DND-41 (cell line): Measurements from ENCODE around the gene SLFNL1.

Experiments used
- ATAC-seq: fragments of 200-7000 bp; cut with Tn5 transposase; 3 replicates; pipeline ENCODE4 v1.9.1; 2021; ENCODE audit warnings: low read depth; ENCODE audit not compliant: insufficient read depth
- DNase-seq: peaks from one replicate; pipeline ENCODE4 v3.0.0-alpha.2; 2020
- H2AFZ ChIP-seq: 2 replicates; pipeline ENCODE4 v1.6.0; 2012; ENCODE audit warnings: low read depth, low read length
- H3K27ac ChIP-seq: 2 replicates; pipeline ENCODE4 v1.5.1; 2012; ENCODE audit warnings: low read length, inconsistent platforms
- H3K27me3 ChIP-seq: fragments of 200-600 bp; sonication (generic); 2 replicates; pipeline ENCODE4 v1.6.0; 2012; ENCODE audit warnings: low read length, mild to moderate bottlenecking, inconsistent platforms; ENCODE audit not compliant: insufficient read depth, poor library complexity
- H3K36me3 ChIP-seq: 2 replicates; pipeline ENCODE4 v1.5.1; 2012; ENCODE audit warnings: low read length, inconsistent platforms; ENCODE audit not compliant: insufficient read depth
- H3K4me1 ChIP-seq: 2 replicates; pipeline ENCODE4 v1.5.1; 2012; ENCODE audit warnings: mild to moderate bottlenecking, low read length; ENCODE audit not compliant: insufficient read depth
- H3K4me2 ChIP-seq: 2 replicates; pipeline ENCODE4 v1.6.0; 2012; ENCODE audit warnings: mild to moderate bottlenecking, moderate library complexity, low read length, inconsistent platforms; ENCODE audit not compliant: insufficient read depth
- H3K4me3 ChIP-seq, 2 experiments: fragments of 200-600 bp in 1 of 2; shearing (Covaris generic) in 1 of 2; 2 replicates each; pipeline ENCODE4 v1.5.1; 2012 to 2016; ENCODE audit warnings: inconsistent platforms in 2 of 2, low read length in 2 of 2, mild to moderate bottlenecking in 2 of 2, low read depth in 1 of 2, moderate library complexity in 1 of 2
- H3K79me2 ChIP-seq: 2 replicates; pipeline ENCODE4 v1.6.0; 2012; ENCODE audit warnings: low read length, inconsistent platforms; ENCODE audit not compliant: insufficient read depth
- H3K9ac ChIP-seq: 2 replicates; pipeline ENCODE4 v1.6.0; 2012; ENCODE audit warnings: low read depth, mild to moderate bottlenecking, inconsistent platforms, low read length, moderate library complexity
- H3K9me3 ChIP-seq: 2 replicates; pipeline ENCODE4 v1.5.1; 2012; ENCODE audit warnings: low read length, moderate library complexity, mild to moderate bottlenecking, inconsistent platforms; ENCODE audit not compliant: insufficient read depth, severe bottlenecking
- H4K20me1 ChIP-seq: 2 replicates; pipeline ENCODE4 v1.6.0; 2012; ENCODE audit warnings: low read length; ENCODE audit not compliant: insufficient read depth
- EZH2 ChIP-seq: IDR thresholded peaks from 3 replicates; pipeline ENCODE4 v1.6.1; 2012; ENCODE audit warnings: borderline replicate concordance, low read depth, mild to moderate bottlenecking, moderate library complexity, low read length, inconsistent platforms; ENCODE audit not compliant: severe bottlenecking
- TF ChIP-seq, protein P1 (sequence below): IDR thresholded peaks from 2 replicates; pipeline ENCODE4 v1.5.1; 2012; ENCODE audit warnings: borderline replicate concordance, low read length, moderate library complexity, mild to moderate bottlenecking; ENCODE audit not compliant: poor library complexity, severe bottlenecking; ENCODE audit errors: extremely low read depth

The SLFNL1 gene

DNA sequence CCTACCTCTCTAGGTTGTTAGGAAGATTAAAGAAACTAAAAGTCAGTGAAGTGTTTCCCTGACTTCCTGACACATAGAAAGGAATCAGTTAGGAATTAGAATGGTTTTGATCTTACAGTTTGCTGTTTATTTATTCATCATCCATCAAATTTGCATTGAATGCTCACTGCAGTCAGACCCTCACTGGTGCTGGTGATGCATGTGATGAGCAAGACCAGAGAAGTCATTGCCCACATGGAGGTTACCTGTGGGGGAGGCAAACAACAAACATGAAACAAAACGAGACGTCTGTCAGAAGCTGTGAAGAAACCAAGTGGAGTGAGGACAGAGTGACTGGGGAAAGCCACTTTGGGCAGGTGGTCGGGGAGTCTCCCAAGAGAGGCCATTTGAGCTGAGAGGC, 35.6 kb downstream of the SLFNL1 start:
- H3K27ac ChIP-seq = no peak overlapping the region
- peaks cover 86% of the 10 kb centered on the region for H3K79me2 ChIP-seq
- H3K9me3 ChIP-seq = no peaks in the 10 kb centered on the region
- H2AFZ ChIP-seq = no peak overlapping the region
- no peaks in the 10 kb centered on the region for H3K27me3 ChIP-seq
- H3K9ac ChIP-seq = no peak overlapping the region
- DNase-seq = no peak
- peaks cover 97% of the 10 kb centered on the region for H3K36me3 ChIP-seq
- H3K4me2 ChIP-seq = no peak overlapping the region
- H3K4me1 ChIP-seq = peaks cover 20% of the 10 kb centered on the region
- H4K20me1 ChIP-seq = peaks cover 69% of the 10 kb centered on the region; the same call in 1 of the 2 replicates
- ATAC-seq = no peak
- H3K4me3 ChIP-seq = no peak overlapping the region
- no peak for TF ChIP-seq EZH2
- TF ChIP-seq, protein P1, sequence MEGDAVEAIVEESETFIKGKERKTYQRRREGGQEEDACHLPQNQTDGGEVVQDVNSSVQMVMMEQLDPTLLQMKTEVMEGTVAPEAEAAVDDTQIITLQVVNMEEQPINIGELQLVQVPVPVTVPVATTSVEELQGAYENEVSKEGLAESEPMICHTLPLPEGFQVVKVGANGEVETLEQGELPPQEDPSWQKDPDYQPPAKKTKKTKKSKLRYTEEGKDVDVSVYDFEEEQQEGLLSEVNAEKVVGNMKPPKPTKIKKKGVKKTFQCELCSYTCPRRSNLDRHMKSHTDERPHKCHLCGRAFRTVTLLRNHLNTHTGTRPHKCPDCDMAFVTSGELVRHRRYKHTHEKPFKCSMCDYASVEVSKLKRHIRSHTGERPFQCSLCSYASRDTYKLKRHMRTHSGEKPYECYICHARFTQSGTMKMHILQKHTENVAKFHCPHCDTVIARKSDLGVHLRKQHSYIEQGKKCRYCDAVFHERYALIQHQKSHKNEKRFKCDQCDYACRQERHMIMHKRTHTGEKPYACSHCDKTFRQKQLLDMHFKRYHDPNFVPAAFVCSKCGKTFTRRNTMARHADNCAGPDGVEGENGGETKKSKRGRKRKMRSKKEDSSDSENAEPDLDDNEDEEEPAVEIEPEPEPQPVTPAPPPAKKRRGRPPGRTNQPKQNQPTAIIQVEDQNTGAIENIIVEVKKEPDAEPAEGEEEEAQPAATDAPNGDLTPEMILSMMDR = no peak

DNA sequence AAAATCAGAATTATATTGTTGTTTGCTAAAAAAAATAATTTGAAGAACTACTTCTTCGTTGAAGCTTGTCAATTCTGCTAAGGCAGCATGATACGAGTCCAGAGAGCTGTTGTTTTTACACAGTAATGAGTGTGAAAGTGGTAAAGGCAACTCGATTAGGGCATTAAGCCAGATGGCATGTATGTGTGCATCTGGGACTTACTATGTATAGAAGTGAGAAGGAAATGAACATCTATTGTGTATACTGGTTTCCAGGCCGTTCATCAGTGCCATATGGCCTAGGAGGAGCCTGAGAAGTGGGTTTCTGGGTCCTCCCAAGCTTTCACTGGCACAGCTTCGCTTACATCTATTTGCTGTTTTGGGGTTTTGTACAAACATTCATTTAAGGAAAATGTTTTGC, 36.4 kb downstream of the SLFNL1 start:
- no peaks in the 10 kb centered on the region for H3K27me3 ChIP-seq
- H3K4me2 ChIP-seq = no peak overlapping the region
- TF ChIP-seq EZH2 = no peak
- peaks cover 24% of the 10 kb centered on the region for H3K4me1 ChIP-seq
- peaks cover 90% of the 10 kb centered on the region for H3K36me3 ChIP-seq
- ATAC-seq (no peak), DNase-seq (no peak)
- H4K20me1 ChIP-seq = peaks cover 73% of the 10 kb centered on the region; the same call in 1 of the 2 replicates
- H3K27ac ChIP-seq = no peak overlapping the region
- no peak overlapping the region for H3K9ac ChIP-seq
- no peaks in the 10 kb centered on the region for H3K9me3 ChIP-seq
- no peak overlapping the region for H3K4me3 ChIP-seq
- peaks cover 86% of the 10 kb centered on the region for H3K79me2 ChIP-seq
- H2AFZ ChIP-seq = no peak overlapping the region

DNA sequence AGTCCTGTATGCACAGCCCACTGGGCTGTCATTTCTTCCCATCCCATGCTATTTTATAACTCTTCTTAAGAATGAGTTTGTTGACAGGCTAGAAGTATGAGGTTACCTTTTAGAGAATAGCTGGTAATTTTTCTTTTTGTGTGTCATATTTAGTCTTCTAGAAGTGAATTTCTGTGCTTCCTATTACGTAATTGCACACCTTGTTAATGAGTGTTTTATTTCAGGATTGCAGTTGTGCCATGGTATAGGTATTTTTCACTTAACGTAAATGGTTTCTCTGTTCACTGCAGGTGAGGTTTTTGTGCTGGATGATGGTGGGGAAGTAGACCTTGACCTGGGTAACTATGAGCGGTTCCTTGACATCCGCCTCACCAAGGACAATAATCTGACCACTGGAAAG, 37.0 kb downstream of the SLFNL1 start:
- TF ChIP-seq EZH2 = no peak
- TF ChIP-seq, protein P1 = no peak
- Histone ChIP-seq H3K36me3 (peaks cover 84% of the 10 kb centered on the region), H3K4me1 (peaks cover 24% of the 10 kb centered on the region)

DNA sequence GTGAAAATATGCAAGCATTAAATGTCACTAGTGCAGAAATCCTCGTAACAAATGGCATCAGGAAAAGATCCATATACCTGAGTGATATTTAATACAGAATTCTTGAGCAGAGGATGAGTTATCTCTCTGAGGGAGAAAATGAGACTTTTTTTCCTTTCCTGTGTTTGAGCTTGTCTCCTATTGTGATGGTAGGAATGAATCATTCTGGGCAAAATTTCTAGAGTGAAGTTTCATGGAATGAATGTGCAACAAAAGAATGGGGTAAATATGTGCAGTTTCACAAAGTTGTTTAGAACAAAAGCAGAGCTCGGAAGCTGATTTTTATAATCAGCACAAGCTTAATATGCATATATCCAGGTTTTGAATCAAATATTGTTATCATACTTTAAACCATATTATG, 37.5 kb downstream of the SLFNL1 start:
- H3K4me3 ChIP-seq = no peak overlapping the region
- H3K79me2 ChIP-seq = peaks cover 82% of the 10 kb centered on the region
- no peak for ATAC-seq
- no peaks in the 10 kb centered on the region for H3K27me3 ChIP-seq
- H4K20me1 ChIP-seq = peaks cover 70% of the 10 kb centered on the region; the same call in 1 of the 2 replicates
- H3K9ac ChIP-seq = no peak overlapping the region
- no peaks in the 10 kb centered on the region for H3K9me3 ChIP-seq
- peaks cover 27% of the 10 kb centered on the region for H3K4me1 ChIP-seq
- TF ChIP-seq, protein P1 = no peak
- TF ChIP-seq EZH2 = no peak
- H2AFZ ChIP-seq = no peak overlapping the region
- no peak for DNase-seq
- H3K4me2 ChIP-seq = 0 out of 2 replicates have a peak overlapping the region, but pooled peaks have one; percentile 96
- H3K36me3 ChIP-seq = peaks cover 79% of the 10 kb centered on the region
- H3K27ac ChIP-seq = no peak overlapping the region

More for the DNA sequence above, 37.0 kb downstream of the SLFNL1 start:
- H3K79me2 ChIP-seq = peaks cover 84% of the 10 kb centered on the region
- H2AFZ ChIP-seq = no peak overlapping the region
- ATAC-seq = no peak
- DNase-seq = no peak
- no peak overlapping the region for H3K4me2 ChIP-seq
- H3K9ac ChIP-seq = no peak overlapping the region
- H3K9me3 ChIP-seq = no peaks in the 10 kb centered on the region
- H3K27me3 ChIP-seq = no peaks in the 10 kb centered on the region
- H4K20me1 ChIP-seq = peaks cover 73% of the 10 kb centered on the region; the same call in 1 of the 2 replicates
- no peak overlapping the region for H3K4me3 ChIP-seq
- no peak overlapping the region for H3K27ac ChIP-seq
